Adrenal gland (tissue), 12 donors: ENCODE measurements around the gene LIMA1. TPM values are rescaled to one million over a fixed set of nuclear protein-coding genes. Genes with fewer than 3 reads are reported as not detected.
A peak's percentile ranks its signal among the peaks of the same experiment; 100 is the strongest.

Source experiments
- DNase-seq, 7 donors: peaks; one replicate each; pipeline ENCODE4 v3.0.0-alpha.2; 2019 to 2020
- H3K27ac ChIP-seq, 5 donors: fragments of 200-600 bp; sonication (generic) in 4 of 5; 1 replicate in 3 of 5; 2 replicates in 2 of 5; pipeline versions ENCODE4 v1.5.1 to v1.8.0; 2016 to 2020; ENCODE audit warnings: mild to moderate bottlenecking in 1 of 5
- H3K27me3 ChIP-seq: fragments of 200-600 bp; 2 replicates; pipeline ENCODE4 v1.8.0; 2021
- H3K36me3 ChIP-seq, 2 donors: fragments of 200-600 bp; replicated peaks in 1 of 2; 1 replicate in 1 of 2; 2 replicates in 1 of 2; pipeline versions ENCODE4 v1.5.1 to v1.8.0; 2018 to 2022
- H3K4me1 ChIP-seq, 2 donors: fragments of 200-600 bp; replicated peaks in 1 of 2; 1 replicate in 1 of 2; 2 replicates in 1 of 2; pipeline versions ENCODE4 v1.5.1 to v1.8.0; 2018 to 2021
- H3K4me3 ChIP-seq, 4 donors: fragments of 200-600 bp; sonication (generic) in 3 of 4; one replicate each; pipeline ENCODE4 v1.5.1; 2016 to 2018
- H3K9me3 ChIP-seq, 3 donors: fragments of 200-600 bp; sonication (generic) in 1 of 3; replicated peaks in 1 of 3; 1 replicate in 2 of 3; 2 replicates in 1 of 3; pipeline versions ENCODE4 v1.5.1 to v1.8.0; 2016 to 2021
- CTCF ChIP-seq, 6 experiments: fragments of 450-650 bp in 4 of 6; fragments of 200-600 bp in 2 of 6; sonication (generic) in 1 of 6; IDR thresholded peaks; 1 replicate in 5 of 6; 2 replicates in 1 of 6; pipeline versions ENCODE4 v1.5.1 to v1.8.0; 2016 to 2021; ENCODE audit warnings: antibody characterized with exemption in 6 of 6, mild to moderate bottlenecking in 2 of 6, moderate library complexity in 1 of 6
- POLR2A ChIP-seq, 2 donors: fragments of 450-650 bp; IDR thresholded peaks; one replicate each; pipeline ENCODE4 v1.6.1; 2017; ENCODE audit warnings: antibody characterized with exemption in 2 of 2, mild to moderate bottlenecking in 2 of 2, moderate library complexity in 1 of 2
- WGBS, 4 donors: extraction: QIAGEN DNeasy Blood & Tissue Kit in 2 of 4; methylation state at CpG; one replicate each; pipeline versions ENCODE4 v1.1.5 to v1.1.7; 2013 to 2017; 5-methylcytosine and 5-hydroxymethylcytosine counted together
- intact Hi-C, 2 donors: fragments of 100-400 bp; cut with DNase I; formaldehyde crosslinking; loops; one replicate each; pipeline versions ENCODE4 v1.14.1 to v1.15.0; 2022 to 2023
- polyA plus RNA-seq, 3 donors: library from polyadenylated mRNA; stranded (reverse); fragments of 200-250 nt in 2 of 3; fragments of 350-450 nt in 1 of 3; fragmentation: Illumina TruSeq in 1 of 3; extraction: RNeasy Lipid Tissue Mini Kit (QIAGEN cat#74804) in 1 of 3; gene quantifications; one replicate each; pipeline ENCODE4 v1.2.3, GENCODE V29; 2013 to 2014
- total RNA-seq, 9 donors: library from RNA; depleted of rRNA in 4 of 9; stranded (reverse); fragments of >200 nt in 4 of 9; fragments of 120-200 nt in 1 of 9; fragmentation: NEBNext Ultra II Directional in 1 of 9; extraction: Animal tissue kit (Norgen Biotek cat#: 25700) in 1 of 9; gene quantifications; one replicate each; pipeline versions ENCODE4 v1.1.0 to v1.2.4, GENCODE V29; 2013 to 2023
- donor health status: healthy with polysubstance abuse.
- donor health status: Bipolar disorder and iron deficiency.
- donor health status: DM: yes; HTN: yes; CAD: no.
- donor health status: DM: no; HTN: no; CAD: no.
- donor health status: DM: no; HTN: no; CAD: no.
- donor health status: DM: yes; HTN: yes; CAD: no.

LIMA1 gene
- total and polyA plus RNA-seq, 12 donors: 44.3 to 134 (median 83.6) TPM

- no peak overlapping the region for H3K27ac ChIP-seq
Measured at GRCh38 chr12:50181691-50182090, 101.6 kb downstream of the LIMA1 start.

GRCh38 chr12:50175716-50176026, 107.6 kb downstream of the LIMA1 start:
- Histone ChIP-seq H3K27ac (no peak overlapping the region), H3K27me3 (no peaks in the 10 kb centered on the region), H3K36me3 (peaks cover 0 to 44% of the 10 kb centered on the region in 2 donors), H3K9me3 (no peaks in the 10 kb centered on the region), H3K4me1 (no peaks in the 10 kb centered on the region), H3K4me3 (no peak overlapping the region)
- WGBS, 4 donors: 23 to 43% (median 27%) methylated on average over 1 of the region's 1 CpG
- no peak for DNase-seq
- TF ChIP-seq CTCF (IDR thresholded peaks at IDR 0.05): no peak
- no peak for TF ChIP-seq POLR2A (IDR thresholded peaks at IDR 0.05)
- intact Hi-C loops: loop anchor here (5.0 kb wide), 3 partner anchors 48 to 103 kb away; no protein-coding TSS in a partner anchor

More at GRCh38 chr12:50181691-50182090, 101.6 kb downstream of the LIMA1 start:
- 91 to 98% (median 92%) methylated on average over 4 of the region's 4 CpGs for WGBS, 4 donors
- Histone ChIP-seq H3K36me3 (peaks cover 0 to 53% of the 10 kb centered on the region in 2 donors), H3K27me3 (no peaks in the 10 kb centered on the region), H3K9me3 (no peaks in the 10 kb centered on the region), H3K4me3 (no peak overlapping the region), H3K4me1 (no peaks in the 10 kb centered on the region)
- TF ChIP-seq POLR2A (IDR thresholded peaks at IDR 0.05) (no peak), CTCF (IDR thresholded peaks at IDR 0.05) (no peak)
- DNase-seq: no peak
- intact Hi-C loops: loop anchor here in 1 of 2 donors (10.0 kb wide), 1 partner anchor 133 kb away; no protein-coding TSS in a partner anchor

- no peak overlapping the region for H3K27ac ChIP-seq
- H3K4me3 ChIP-seq: no peak overlapping the region
- intact Hi-C loops: loop anchor here (5.0 kb wide), 4 partner anchors 43 to 103 kb away; no protein-coding TSS in a partner anchor
- no peaks in the 10 kb centered on the region for H3K9me3 ChIP-seq
- peaks cover 0 to 39% of the 10 kb centered on the region in 2 donors for H3K36me3 ChIP-seq
- H3K4me1 ChIP-seq: no peaks in the 10 kb centered on the region
- peak; percentile 63 to 86 (median 78) for TF ChIP-seq CTCF (IDR thresholded peaks at IDR 0.05)
- TF ChIP-seq POLR2A (IDR thresholded peaks at IDR 0.05): no peak
- DNase-seq: peak in 3 of 7 donors; percentile 42 to 54 (median 48)
- H3K27me3 ChIP-seq: no peaks in the 10 kb centered on the region
- WGBS, 4 donors: 59 to 66% (median 62%) methylated on average over 15 to 16 of the region's 16 CpGs
Measured at GRCh38 chr12:50174971-50175715, 108.2 kb downstream of the LIMA1 start.

- peak; percentile 32 to 73 for TF ChIP-seq POLR2A (IDR thresholded peaks at IDR 0.05)
- peak in 4 of 6 experiments; percentile 7 to 53 (median 45) for TF ChIP-seq CTCF (IDR thresholded peaks at IDR 0.05)
Measured at GRCh38 chr12:50167049-50167828, 116.1 kb downstream of the LIMA1 start, which contains the start of gene CERS5. Gene CERS5, minus strand, starts transcription at chr12:50167369. Its CDS starts 72 bp downstream, at chr12:50167297.

More at GRCh38 chr12:50167049-50167828, 116.1 kb downstream of the LIMA1 start, which contains the start of gene CERS5:
- intact Hi-C loops: loop anchor here in 1 of 2 donors (2.0 kb wide), 1 partner anchor 54 kb away; the partner anchor contains the start of gene COX14
- Histone ChIP-seq H3K27me3 (no peaks in the 10 kb centered on the region), H3K9me3 (no peaks in the 10 kb centered on the region), H3K4me1 (peaks cover 8 to 21% of the 10 kb centered on the region in 2 donors), H3K36me3 (no peaks in the 10 kb centered on the region), H3K27ac (peak within 1 kb of the TSS; percentile 65 to 95 (median 92)), H3K4me3 (peak within 1 kb of the TSS; percentile 63 to 86 (median 74))
- peak; percentile 99 for DNase-seq
- 0 to 1% (median 1%) methylated on average over 18 to 70 of the region's 70 CpGs for WGBS, 4 donors
